H1 (cell line): ENCODE measurements around the gene PDZD8. TPM values are rescaled to one million over a fixed set of nuclear protein-coding genes. Genes with fewer than 3 reads are reported as not detected.
A peak's percentile ranks its signal among the peaks of the same experiment; 100 is the strongest.

ENCODE experiments used
- CTCF ChIA-PET: fragments of 300-600 bp; sonication (Branson Sonifier 250); formaldehyde crosslinking; loops from one replicate; lab custom pipeline; 2021; ENCODE audit not compliant: partially characterized antibody; lab: Charles Lee
- POLR2A ChIA-PET: fragments of 300-600 bp; sonication (Branson Sonifier 250); formaldehyde crosslinking; loops from one replicate; lab custom pipeline; 2021; ENCODE audit warnings: inconsistent platforms; ENCODE audit not compliant: partially characterized antibody; lab: Charles Lee
- DNase-seq, 2 experiments: peaks; one replicate each; pipeline versions ENCODE4 v3.0.0 to v3.0.0-alpha.2; 2010 to 2022; ENCODE audit warnings: low spot score in 2 of 2, low read depth in 1 of 2, mixed read lengths in 1 of 2
- FAIRE-seq: peaks from 2 replicates; lab custom pipeline; 2011; peaks lifted over from hg19 to GRCh38; lab: Jason Lieb, UNC
- H2AFZ ChIP-seq: 2 replicates; pipeline ENCODE4 v1.8.1; 2012; ENCODE audit warnings: low read length, inconsistent platforms
- H2AK5ac ChIP-seq: 2 replicates; pipeline ENCODE4 v1.6.1; 2013; ENCODE audit warnings: low read depth, low read length
- H2BK120ac ChIP-seq: replicated peaks from 2 replicates; pipeline ENCODE3; 2013; ENCODE audit warnings: low read depth, low read length, inconsistent platforms
- H2BK12ac ChIP-seq: 2 replicates; pipeline ENCODE4 v1.6.1; 2013; ENCODE audit warnings: low read depth, low read length
- H2BK15ac ChIP-seq: 2 replicates; pipeline ENCODE4 v1.6.1; 2013; ENCODE audit warnings: low read length
- H2BK20ac ChIP-seq: 2 replicates; pipeline ENCODE4 v1.6.1; 2013; ENCODE audit warnings: low read length
- H2BK5ac ChIP-seq: 2 replicates; pipeline ENCODE4 v1.6.1; 2013; ENCODE audit warnings: low read depth, low read length
- H3K14ac ChIP-seq: 2 replicates; pipeline ENCODE4 v1.6.1; 2013; ENCODE audit warnings: inconsistent platforms; ENCODE audit not compliant: insufficient read length
- H3K18ac ChIP-seq: 2 replicates; pipeline ENCODE4 v1.6.1; 2013; ENCODE audit warnings: low read length; ENCODE audit errors: extremely low read depth
- H3K23ac ChIP-seq: 2 replicates; pipeline ENCODE4 v1.6.1; 2013; ENCODE audit warnings: inconsistent platforms; ENCODE audit not compliant: insufficient read length
- H3K23me2 ChIP-seq: 2 replicates; pipeline ENCODE4 v1.6.1; 2013; ENCODE audit warnings: low read depth, low read length
- H3K27ac ChIP-seq: 2 replicates; pipeline ENCODE4 v1.6.1; 2011; ENCODE audit warnings: low read depth, low read length, inconsistent platforms
- H3K27me3 ChIP-seq, 4 experiments: replicated peaks in 1 of 4; 1 replicate in 1 of 4; 2 replicates in 3 of 4; pipeline versions ENCODE4 v1.6.1 to v1.8.1; 2011 to 2013; ENCODE audit warnings: low read length in 3 of 4, mild to moderate bottlenecking in 3 of 4, inconsistent platforms in 2 of 4, mixed read lengths in 2 of 4, moderate library complexity in 1 of 4; ENCODE audit not compliant: control insufficient read depth in 3 of 4, insufficient read depth in 3 of 4; ENCODE audit errors: extremely low read depth in 1 of 4
- H3K36me3 ChIP-seq, 4 experiments: 2 replicates each; pipeline versions ENCODE4 v1.6.1 to v1.8.1; 2011 to 2013; ENCODE audit warnings: mild to moderate bottlenecking in 4 of 4, low read length in 3 of 4, moderate library complexity in 2 of 4, control low read depth in 1 of 4, inconsistent platforms in 1 of 4; ENCODE audit not compliant: insufficient read depth in 4 of 4, control insufficient read depth in 2 of 4
- H3K4ac ChIP-seq: replicated peaks from 2 replicates; pipeline ENCODE3; 2013; ENCODE audit warnings: low read length, low read depth, mixed read lengths, inconsistent platforms; ENCODE audit not compliant: insufficient read length
- H3K4me1 ChIP-seq, 4 experiments: replicated peaks in 1 of 4; 1 replicate in 1 of 4; 2 replicates in 3 of 4; pipeline versions ENCODE4 v1.6.1 to v1.8.1; 2011 to 2013; ENCODE audit warnings: low read length in 3 of 4, inconsistent platforms in 2 of 4, mixed read lengths in 1 of 4; ENCODE audit not compliant: insufficient read depth in 4 of 4, control insufficient read depth in 3 of 4
- H3K4me2 ChIP-seq, 2 experiments: 2 replicates each; pipeline versions ENCODE4 v1.6.1 to v1.8.1; 2011 to 2013; ENCODE audit warnings: low read depth in 2 of 2, low read length in 2 of 2, control low read depth in 1 of 2, inconsistent platforms in 1 of 2, mild to moderate bottlenecking in 1 of 2; ENCODE audit not compliant: insufficient read depth in 1 of 2
- H3K4me3 ChIP-seq, 4 experiments: fragments of 200-600, 300-600 bp in 1 of 4; sonication (generic), shearing (Covaris generic), sonication (Bioruptor Twin) in 1 of 4; 2 replicates each; pipeline versions ENCODE4 v1.5.1 to v1.8.1; 2011 to 2016; ENCODE audit warnings: low read length in 4 of 4, low read depth in 3 of 4, control low read depth in 2 of 4, inconsistent platforms in 2 of 4, mild to moderate bottlenecking in 2 of 4, mixed read lengths in 1 of 4, moderate library complexity in 1 of 4; ENCODE audit not compliant: insufficient read depth in 2 of 4; ENCODE audit errors: extremely low read depth in 1 of 4
- H3K56ac ChIP-seq: replicated peaks from 2 replicates; pipeline ENCODE3; 2013; ENCODE audit warnings: low read depth, mild to moderate bottlenecking, mixed read lengths, low read length, inconsistent platforms; ENCODE audit not compliant: insufficient read length
- H3K79me1 ChIP-seq: 2 replicates; pipeline ENCODE4 v1.6.1; 2013; ENCODE audit warnings: low read depth, low read length, control low read depth
- H3K79me2 ChIP-seq, 2 experiments: 2 replicates each; pipeline versions ENCODE4 v1.6.1 to v1.8.1; 2012 to 2013; ENCODE audit warnings: low read length in 2 of 2, mild to moderate bottlenecking in 2 of 2, inconsistent platforms in 1 of 2; ENCODE audit not compliant: insufficient read depth in 2 of 2, control insufficient read depth in 1 of 2
- H3K9ac ChIP-seq, 4 experiments: replicated peaks in 1 of 4; 1 replicate in 1 of 4; 2 replicates in 3 of 4; pipeline versions ENCODE4 v1.6.1 to v1.8.1; 2011 to 2013; ENCODE audit warnings: low read depth in 3 of 4, low read length in 3 of 4, control low read depth in 2 of 4, mild to moderate bottlenecking in 2 of 4, moderate library complexity in 2 of 4, inconsistent platforms in 1 of 4; ENCODE audit errors: extremely low read depth in 1 of 4
- H3K9me3 ChIP-seq, 2 experiments: 2 replicates each; pipeline versions ENCODE4 v1.6.1 to v1.8.1; 2012 to 2013; ENCODE audit warnings: mild to moderate bottlenecking in 2 of 2, moderate library complexity in 2 of 2, control low read depth in 1 of 2, inconsistent platforms in 1 of 2, low read depth in 1 of 2, low read length in 1 of 2, mixed read lengths in 1 of 2; ENCODE audit not compliant: insufficient read depth in 2 of 2
- H4K20me1 ChIP-seq, 2 experiments: replicated peaks in 1 of 2; 2 replicates each; pipeline versions ENCODE3 to v1.8.1; 2011 to 2013; ENCODE audit warnings: inconsistent platforms in 2 of 2, low read length in 2 of 2, mild to moderate bottlenecking in 1 of 2; ENCODE audit not compliant: insufficient read depth in 2 of 2, control insufficient read depth in 1 of 2
- H4K5ac ChIP-seq: 2 replicates; pipeline ENCODE4 v1.6.1; 2013; ENCODE audit warnings: low read length, low read depth, mixed read lengths, inconsistent platforms; ENCODE audit not compliant: insufficient read length
- H4K8ac ChIP-seq: 2 replicates; pipeline ENCODE4 v1.8.0; 2013; ENCODE audit warnings: mild to moderate bottlenecking, moderate library complexity, low read length, inconsistent platforms; ENCODE audit not compliant: insufficient read depth; ENCODE audit errors: extremely low read depth
- H4K91ac ChIP-seq: replicated peaks from 2 replicates; pipeline ENCODE3; 2013; ENCODE audit warnings: low read length, mixed read lengths, inconsistent platforms; ENCODE audit not compliant: insufficient read length
- BACH1 ChIP-seq: IDR thresholded peaks from 2 replicates; pipeline ENCODE4 v1.6.1; 2012; ENCODE audit warnings: low read length, improper control_type of control experiment
- CHD1 ChIP-seq: IDR thresholded peaks from 2 replicates; pipeline ENCODE4 v1.6.1; 2012; ENCODE audit warnings: low read depth, low read length, improper control_type of control experiment
- CREB1 ChIP-seq: IDR thresholded peaks from 2 replicates; pipeline ENCODE4 v1.6.1; 2012; ENCODE audit warnings: inconsistent platforms
- E2F6 ChIP-seq: IDR thresholded peaks from 2 replicates; pipeline ENCODE4 v1.6.1; 2012; ENCODE audit warnings: inconsistent platforms
- FOSL1 ChIP-seq: IDR thresholded peaks from 2 replicates; pipeline ENCODE4 v1.6.1; 2011; ENCODE audit warnings: mild to moderate bottlenecking, low read depth, low read length, moderate library complexity; ENCODE audit not compliant: insufficient read depth
- HDAC6 ChIP-seq: IDR thresholded peaks from one replicate; pipeline ENCODE4 v1.7.1; 2012; ENCODE audit warnings: low read depth, mild to moderate bottlenecking, inconsistent platforms, low read length, moderate library complexity
- NRF1 ChIP-seq: IDR thresholded peaks from 2 replicates; pipeline ENCODE4 v1.6.1; 2011; ENCODE audit warnings: mild to moderate bottlenecking, low read depth, low read length, improper control_type of control experiment
- POLR2AphosphoS5 ChIP-seq: IDR thresholded peaks from 2 replicates; pipeline ENCODE4 v1.6.1; 2011; ENCODE audit warnings: low read depth, low read length
- RFX5 ChIP-seq: IDR thresholded peaks from 2 replicates; pipeline ENCODE4 v1.6.1; 2011; ENCODE audit warnings: low read depth, low read length, improper control_type of control experiment, borderline replicate concordance
- SIRT6 ChIP-seq: IDR thresholded peaks from one replicate; pipeline ENCODE4 v1.7.1; 2012; ENCODE audit warnings: low read length, inconsistent platforms
- SIX5 ChIP-seq: IDR thresholded peaks from 2 replicates; pipeline ENCODE4 v1.6.1; 2011; ENCODE audit warnings: mild to moderate bottlenecking, low read depth, low read length
- SP2 ChIP-seq: IDR thresholded peaks from 2 replicates; pipeline ENCODE4 v1.6.1; 2012; ENCODE audit warnings: mild to moderate bottlenecking, low read length, inconsistent platforms
- SRF ChIP-seq: IDR thresholded peaks from 2 replicates; pipeline ENCODE4 v1.6.1; 2011; ENCODE audit warnings: mild to moderate bottlenecking, low read depth, low read length, moderate library complexity
- TBP ChIP-seq: IDR thresholded peaks from 2 replicates; pipeline ENCODE4 v1.6.1; 2011; ENCODE audit warnings: low read depth, low read length, improper control_type of control experiment
- TEAD4 ChIP-seq: IDR thresholded peaks from 2 replicates; pipeline ENCODE4 v1.6.1; 2012; ENCODE audit warnings: low read depth, low read length, inconsistent platforms, mixed read lengths
- WGBS, 2 experiments: shearing (Covaris generic) in 1 of 2; methylation state at CpG; one replicate each; pipeline versions ENCODE4 v1.1.6 to v1.1.7; 2013 to 2015; ENCODE audit warnings: low lambda C conversion rate in 2 of 2, mixed read lengths in 2 of 2, inconsistent platforms in 1 of 2, low coverage in 1 of 2, missing lambda C conversion rate in 1 of 2; ENCODE audit not compliant: insufficient replicate concordance in 2 of 2, insufficient coverage in 1 of 2, insufficient read length in 1 of 2; ENCODE audit errors: extremely low coverage in 1 of 2, missing lambda C conversion rate in 1 of 2; 5-methylcytosine and 5-hydroxymethylcytosine counted together
- polyA plus RNA-seq, 7 experiments: library from polyadenylated mRNA; depleted of rRNA in 3 of 7; stranded (reverse) in 5 of 7; unstranded in 2 of 7; fragments of >200 nt in 5 of 7; fragments of 200-250 nt in 2 of 7; gene quantifications; 1 replicate in 5 of 7; 2 replicates in 1 of 7; 4 replicates in 1 of 7; pipeline versions ENCODE4 v1.2.1 to v1.2.3, GENCODE V29; 2011 to 2013; ENCODE audit warnings: missing spikeins in 2 of 7, mixed read lengths in 2 of 7
- total RNA-seq: library from RNA; stranded (reverse); fragmentation: NEBNext Ultra II Directional; extraction: Animal tissue kit (Norgen Biotek cat#: 25700); gene quantifications from 2 replicates; pipeline ENCODE4 v1.2.1, GENCODE V29; 2021

PDZD8 gene
- total and polyA plus RNA-seq, 2 of the 8 experiments (the other 6 are each of a cell fraction or from before 2014, with no cell fraction given): 10.9 to 50.1 TPM

- Histone ChIP-seq H2AFZ (no peak overlapping the region), H3K56ac (no peak overlapping the region), H2AK5ac (no peak overlapping the region), H2BK5ac (peak overlapping the region; percentile 61; the same call in 1 of the 2 replicates), H2BK15ac (no peak overlapping the region), H3K9me3 (no peaks in the 10 kb centered on the region), H2BK20ac (no peak overlapping the region; the same call in 1 of the 2 replicates), H4K20me1 (no peaks in the 10 kb centered on the region), H3K4me2 (peak overlapping the region; percentile 57 to 81), H3K79me2 (peaks cover 3 to 71% of the 10 kb centered on the region in 2 experiments), H3K18ac (no peak overlapping the region), H3K4me3 (peak overlapping the region in 3 of 4 experiments; percentile 3 to 49 (median 22); a peak in 2 of 8 replicates), H3K23ac (no peak overlapping the region), H3K9ac (no peak overlapping the region; a peak in 2 of 7 replicates), H2BK120ac (no peak overlapping the region), H3K27ac (peak overlapping the region; percentile 66; the same call in 1 of the 2 replicates), H3K14ac (no peak overlapping the region), H3K36me3 (no peaks in the 10 kb centered on the region), H3K4ac (no peak overlapping the region), H3K4me1 (peaks cover 10 to 30% (median 20%) of the 10 kb centered on the region in 4 experiments), H4K5ac (peak overlapping the region; percentile 48), H4K91ac (no peak overlapping the region), H3K79me1 (no peaks in the 10 kb centered on the region), H3K23me2 (no peaks in the 10 kb centered on the region), H3K27me3 (no peaks in the 10 kb centered on the region), H2BK12ac (no peak overlapping the region), H4K8ac (no peak overlapping the region)
- CTCF ChIA-PET: interaction anchor here (1.2 to 1.6 kb wide), 2 partner anchors 13 to 105 kb away, joined by 3 to 6 read pairs; no protein-coding TSS in a partner anchor
- WGBS, 2 experiments: 10% methylated on average over 3 of the region's 3 CpGs; no CpG with 5 or more reads in 1 of the 2 experiments
- POLR2A ChIA-PET: interaction anchor here (1.3 kb wide), 1 partner anchor 12 kb away, joined by 3 read pairs; no protein-coding TSS in a partner anchor
- peak; percentile 98 for FAIRE-seq
- DNase-seq: peak; percentile 75 to 79
- TF ChIP-seq SRF (no peak), POLR2AphosphoS5 (no peak), TEAD4 (no peak), BACH1 (no peak), SIX5 (no peak), RFX5 (no peak), NRF1 (no peak), E2F6 (no peak), CREB1 (no peak; the same call in 1 of the 2 replicates), SIRT6 (no peak), TBP (no peak), HDAC6 (no peak), SP2 (no peak), CHD1 (no peak), FOSL1 (no peak)
Measured at GRCh38 chr10:117346574-117346973, 28.7 kb downstream of the PDZD8 start.
